CD4-positive, alpha-beta T cell treated with Interleukin-15 for 1 hour (primary cell): ENCODE measurements around the gene MUC21.

Source experiments
- DNase-seq: peaks from one replicate; pipeline ENCODE4 v3.0.0-alpha.2; 2020

The MUC21 gene

DNA sequence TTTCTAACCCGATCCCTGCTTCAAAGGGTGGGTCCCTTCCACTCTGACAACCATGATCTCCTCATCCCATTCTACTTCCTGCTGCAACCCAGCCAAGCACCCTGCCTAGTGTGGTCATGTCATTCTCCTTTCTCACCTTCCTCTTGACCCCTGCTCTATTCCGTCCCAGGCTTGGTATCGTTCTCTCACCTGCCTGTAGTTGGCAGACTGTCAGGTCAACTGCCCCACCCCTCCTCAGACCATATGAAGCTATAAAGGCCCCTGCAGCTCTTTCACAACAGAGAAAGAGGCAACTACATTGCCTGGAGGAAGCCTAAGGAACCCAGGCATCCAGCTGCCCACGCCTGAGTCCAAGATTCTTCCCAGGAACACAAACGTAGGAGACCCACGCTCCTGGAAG, at the start of gene MUC21:
Gene MUC21, plus strand, starts transcription at position 280 of the 400 bp plus-strand sequence. CDS start 241 bp downstream, outside the sequence.
- DNase-seq: no peak

DNA sequence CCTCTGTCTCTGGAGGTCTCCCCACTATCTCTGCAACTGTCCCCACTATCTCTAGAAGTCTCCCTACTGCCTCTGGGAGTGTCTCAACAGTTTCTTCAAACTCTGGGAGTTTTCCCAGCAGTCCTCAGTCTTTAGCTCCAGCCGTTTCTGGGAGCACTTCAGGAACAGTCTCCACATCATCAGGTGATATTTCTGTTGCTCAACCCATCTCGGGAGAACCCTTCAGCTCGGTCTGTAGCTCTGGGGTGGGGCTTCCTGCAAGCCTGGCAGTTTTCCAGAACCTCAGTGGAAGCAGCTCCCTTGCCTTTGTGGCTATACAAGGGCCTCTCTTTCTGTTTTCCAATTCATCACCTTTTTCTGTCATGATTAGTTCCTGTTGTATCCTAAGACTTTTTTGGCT, 48.5 kb upstream of the MUC21 start:
- DNase-seq: no peak

DNA sequence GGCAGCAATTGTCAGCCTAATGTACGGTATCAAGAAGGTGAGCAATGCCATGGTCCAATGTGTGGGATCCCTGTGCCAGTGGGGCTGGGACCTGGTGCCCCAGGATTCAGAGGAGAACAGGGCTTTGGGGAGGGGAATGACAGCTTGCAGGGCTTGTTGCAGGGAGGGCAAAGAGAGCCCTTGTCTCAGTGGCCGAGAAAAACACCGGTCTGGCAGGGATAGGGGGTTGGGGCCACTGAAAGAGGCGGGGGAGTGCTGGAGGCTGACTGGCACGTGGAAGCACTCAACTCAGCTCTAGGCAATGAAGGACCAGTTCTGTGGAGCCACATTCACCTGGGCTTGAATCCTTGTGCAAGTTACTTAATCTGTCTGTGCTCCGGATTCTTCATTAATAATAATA, 46.3 kb upstream of the MUC21 start:
- no peak for DNase-seq

DNA sequence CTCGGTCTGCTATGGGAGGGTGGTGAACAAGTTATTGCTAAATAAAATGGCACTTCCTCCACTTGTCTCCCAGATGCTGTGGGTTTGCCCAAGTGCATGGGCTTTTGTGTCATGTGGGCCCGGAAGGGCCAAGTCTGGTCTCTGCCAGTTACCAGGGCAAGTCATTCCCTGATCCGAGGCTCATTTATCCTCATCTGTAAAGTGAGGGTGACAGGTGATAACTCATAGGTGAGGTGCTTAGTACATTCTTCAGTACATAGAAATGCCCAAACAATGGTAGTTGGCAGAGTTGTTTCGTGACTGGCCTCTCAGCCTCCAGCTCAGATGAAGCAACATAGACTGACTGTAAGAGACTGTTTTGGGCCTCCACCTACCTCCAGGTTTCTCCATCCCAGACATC, 44.8 kb upstream of the MUC21 start:
- no peak for DNase-seq

DNA sequence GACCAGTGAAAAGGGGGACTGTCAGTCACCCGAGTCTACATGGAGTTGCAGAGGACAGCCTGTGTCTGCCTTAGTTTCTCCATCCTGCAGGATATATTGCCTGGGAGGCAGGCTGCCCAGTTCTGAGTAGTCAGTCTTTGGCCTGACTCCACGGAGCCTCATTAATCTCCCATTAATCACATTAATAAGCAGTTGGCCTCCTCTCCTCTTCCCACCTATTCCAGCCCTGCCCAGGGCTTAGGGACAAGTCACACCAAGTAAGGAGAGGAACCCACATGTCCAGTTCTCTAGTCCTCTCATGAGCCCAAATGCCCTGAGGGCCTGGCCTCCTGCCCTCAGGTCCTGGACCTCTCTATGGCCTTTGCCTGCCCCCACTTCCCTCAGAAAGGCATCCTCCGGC, 44.0 kb upstream of the MUC21 start:
- DNase-seq: no peak

DNA sequence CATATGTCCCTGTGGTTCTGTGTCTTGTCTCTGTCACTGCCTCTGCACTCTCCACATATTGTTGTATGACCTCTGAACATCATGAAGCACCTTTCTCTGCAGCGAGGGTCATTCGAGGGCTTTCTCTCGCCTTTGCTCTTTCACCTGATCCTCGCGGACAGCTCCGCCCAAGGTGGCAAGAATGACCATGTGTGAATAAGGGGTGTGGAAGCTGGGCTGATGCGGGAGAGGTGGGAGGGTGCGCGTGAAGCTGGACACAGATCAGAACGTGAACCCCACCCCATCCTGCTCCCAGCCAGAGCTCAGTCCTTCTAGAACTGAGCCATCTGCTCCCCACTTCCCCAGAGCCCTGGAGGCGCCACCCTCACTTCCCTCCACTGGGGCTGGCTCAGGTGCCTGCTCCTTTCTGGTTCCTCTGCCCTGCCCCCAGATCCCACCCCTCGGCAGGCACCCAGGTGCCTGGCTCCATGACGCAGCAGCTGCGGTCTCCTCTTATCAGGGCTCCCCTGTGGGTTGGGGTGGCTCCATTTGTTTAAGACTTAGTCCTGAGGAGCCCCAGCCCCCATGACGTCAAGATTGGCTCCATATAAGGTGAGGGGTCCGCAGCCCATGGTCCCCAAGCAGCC, 43.0 kb upstream of the MUC21 start, which contains the start of gene MUCL3:
Gene MUCL3, plus strand, starts transcription at position 613 of the 626 bp plus-strand sequence. CDS start 27 bp downstream, outside the sequence.
- DNase-seq: no peak

DNA sequence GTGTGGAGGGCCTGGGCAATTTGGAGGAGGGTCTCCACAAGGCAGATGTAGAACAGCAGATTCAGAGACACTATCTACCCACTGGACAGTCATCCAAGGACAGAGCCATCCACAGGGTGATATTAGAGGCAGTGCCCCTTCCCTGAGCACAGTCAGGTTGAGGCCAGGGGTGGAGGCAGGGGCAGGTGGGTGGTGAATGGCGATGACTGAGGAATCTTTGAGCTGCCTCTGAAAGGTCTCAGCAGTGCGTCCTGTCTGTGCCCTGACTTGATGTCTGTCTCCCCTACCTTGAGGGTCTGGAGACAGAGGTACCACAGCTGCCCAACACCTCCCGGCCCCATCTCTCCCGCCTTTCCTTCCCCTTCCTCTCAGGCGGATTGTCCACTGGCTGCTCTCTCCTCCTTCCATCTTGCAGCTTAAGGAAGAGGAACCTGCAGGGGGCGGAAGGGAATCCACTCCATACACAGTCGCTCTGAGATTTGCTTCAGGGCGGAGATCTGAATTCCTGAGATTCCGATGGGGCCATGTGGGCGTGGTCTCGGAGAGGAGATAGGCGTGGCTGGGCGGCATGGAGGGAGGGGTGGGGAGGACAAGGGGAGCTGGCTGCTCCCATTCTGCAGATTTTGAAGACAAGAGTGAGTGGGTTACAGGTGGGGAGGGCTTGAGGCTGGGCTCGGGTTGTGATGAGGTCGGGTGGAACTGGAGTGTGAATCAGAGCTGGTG, 41.0 kb upstream of the MUC21 start:
- DNase-seq: no peak

DNA sequence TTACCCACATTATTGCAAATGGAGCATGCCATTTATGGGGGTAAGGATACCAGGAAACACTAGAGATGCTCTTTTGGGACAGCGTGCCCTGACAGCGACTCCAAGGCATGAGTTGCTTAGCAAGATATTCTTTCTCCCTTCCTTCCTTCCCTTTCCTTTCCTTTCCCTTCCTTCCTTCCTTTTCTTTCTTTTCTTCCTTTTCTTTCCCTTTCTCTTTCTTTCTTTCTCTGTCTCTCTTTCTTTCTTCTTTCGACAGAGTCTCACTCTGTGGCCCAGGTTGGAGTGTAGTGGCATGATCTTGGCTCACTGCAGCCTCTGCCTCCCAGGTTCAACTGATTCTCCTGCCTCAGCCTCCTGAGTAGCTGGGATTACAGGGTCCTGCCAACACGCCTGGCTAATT, 39.5 kb upstream of the MUC21 start:
- DNase-seq: no peak

DNA sequence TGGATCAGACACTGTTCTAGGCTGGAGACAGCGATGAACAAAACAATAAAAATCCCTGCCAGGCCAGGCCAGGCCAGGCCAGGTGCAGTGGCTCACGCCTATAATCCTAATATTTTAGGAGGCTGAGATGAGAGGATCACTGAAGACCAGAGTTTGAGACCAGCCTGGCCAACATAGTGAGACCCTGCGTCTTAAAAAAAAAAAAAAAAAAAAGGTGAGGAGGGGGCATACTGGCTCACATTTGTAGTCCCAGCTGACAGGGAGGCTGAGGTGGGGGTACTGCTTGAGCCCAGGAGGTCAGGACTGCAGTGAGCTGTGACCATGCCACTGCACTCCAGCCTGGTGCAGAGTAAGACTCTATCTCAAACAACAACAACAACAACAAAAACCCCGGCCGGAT, 38.2 kb upstream of the MUC21 start:
- no peak for DNase-seq

DNA sequence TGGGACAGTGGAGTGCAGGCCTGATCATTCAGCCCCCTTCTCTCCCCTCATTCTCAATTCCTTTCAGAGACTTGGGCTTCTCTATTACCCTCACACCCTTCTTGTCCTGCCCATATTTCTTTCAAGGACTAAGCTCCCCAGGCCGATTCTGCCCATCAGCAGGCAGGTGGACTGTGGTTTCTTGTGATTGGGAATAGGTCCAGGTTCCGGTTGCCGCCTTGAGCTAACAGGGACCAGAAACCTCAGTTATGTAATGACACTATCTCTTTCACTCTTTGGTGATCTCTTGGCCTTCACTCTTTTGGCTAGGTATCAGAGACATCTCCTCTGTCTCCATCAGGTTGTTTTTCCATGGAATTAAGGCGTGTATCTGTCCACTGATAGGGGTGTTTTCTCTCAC, 36.3 kb upstream of the MUC21 start:
- no peak for DNase-seq

DNA sequence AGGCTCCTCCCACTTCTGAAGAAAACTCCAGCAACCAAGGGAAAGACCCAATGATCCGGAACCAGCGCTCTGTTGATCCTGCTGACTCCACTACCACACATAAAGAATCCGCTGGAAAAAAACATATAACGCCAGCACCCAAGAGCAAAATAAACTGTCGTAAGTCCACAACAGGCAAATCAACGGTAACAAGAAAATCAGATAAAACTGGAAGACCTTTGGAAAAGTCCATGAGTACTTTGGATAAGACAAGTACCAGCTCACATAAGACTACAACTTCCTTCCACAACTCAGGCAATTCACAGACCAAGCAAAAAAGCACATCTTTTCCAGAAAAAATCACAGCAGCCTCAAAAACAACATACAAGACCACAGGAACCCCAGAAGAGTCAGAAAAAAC, 34.7 kb upstream of the MUC21 start:
- DNase-seq: no peak

DNA sequence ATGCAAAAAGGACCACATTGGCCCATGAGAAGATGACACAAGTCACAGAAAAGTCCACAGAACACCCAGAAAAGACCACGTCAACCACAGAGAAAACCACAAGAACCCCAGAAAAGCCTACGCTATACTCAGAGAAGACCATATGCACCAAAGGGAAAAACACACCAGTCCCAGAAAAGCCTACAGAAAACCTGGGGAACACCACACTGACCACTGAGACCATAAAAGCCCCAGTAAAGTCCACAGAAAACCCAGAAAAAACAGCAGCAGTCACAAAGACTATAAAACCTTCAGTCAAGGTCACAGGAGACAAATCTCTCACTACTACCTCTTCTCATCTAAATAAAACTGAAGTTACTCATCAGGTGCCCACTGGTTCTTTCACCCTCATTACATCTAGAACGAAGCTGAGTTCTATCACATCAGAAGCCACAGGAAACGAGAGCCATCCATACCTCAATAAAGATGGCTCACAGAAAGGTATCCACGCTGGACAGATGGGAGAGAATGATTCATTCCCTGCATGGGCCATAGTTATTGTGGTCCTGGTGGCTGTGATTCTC, 31.5 kb upstream of the MUC21 start:
- no peak for DNase-seq

DNA sequence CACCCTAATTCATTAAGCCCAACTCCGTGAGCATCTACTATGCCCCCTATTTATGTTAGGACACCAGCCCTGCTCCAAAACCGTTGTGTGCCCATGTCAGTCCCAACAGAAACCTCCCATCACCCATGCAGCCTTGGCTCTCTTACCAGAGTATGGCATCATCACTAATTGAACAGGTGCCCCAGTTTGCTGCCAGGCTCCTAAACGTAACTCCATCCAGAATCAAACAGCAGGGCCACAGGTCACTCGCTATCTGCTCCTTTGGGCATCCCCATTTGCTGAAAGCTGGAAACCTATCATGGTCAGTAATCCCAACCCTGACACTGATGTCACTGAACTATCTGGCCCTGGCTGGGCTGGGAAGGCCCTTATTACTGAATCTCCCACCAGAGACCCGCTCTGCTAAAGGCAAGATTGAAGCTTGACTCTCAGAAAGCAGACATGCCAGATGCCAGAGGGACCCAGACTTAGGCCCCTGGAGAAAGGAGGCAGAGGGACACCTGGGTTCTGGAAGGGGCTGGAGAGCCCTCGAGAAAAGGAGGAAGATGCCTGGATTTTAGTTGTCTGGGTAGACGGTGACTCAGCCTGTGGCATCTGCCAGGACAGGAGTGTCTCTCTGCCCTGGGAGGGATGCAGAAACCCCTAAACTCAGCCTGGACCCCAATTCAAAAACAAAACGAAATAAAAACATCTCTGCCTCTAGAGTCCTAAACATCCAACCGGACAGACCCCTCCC, 28.7 kb upstream of the MUC21 start:
- no peak for DNase-seq

DNA sequence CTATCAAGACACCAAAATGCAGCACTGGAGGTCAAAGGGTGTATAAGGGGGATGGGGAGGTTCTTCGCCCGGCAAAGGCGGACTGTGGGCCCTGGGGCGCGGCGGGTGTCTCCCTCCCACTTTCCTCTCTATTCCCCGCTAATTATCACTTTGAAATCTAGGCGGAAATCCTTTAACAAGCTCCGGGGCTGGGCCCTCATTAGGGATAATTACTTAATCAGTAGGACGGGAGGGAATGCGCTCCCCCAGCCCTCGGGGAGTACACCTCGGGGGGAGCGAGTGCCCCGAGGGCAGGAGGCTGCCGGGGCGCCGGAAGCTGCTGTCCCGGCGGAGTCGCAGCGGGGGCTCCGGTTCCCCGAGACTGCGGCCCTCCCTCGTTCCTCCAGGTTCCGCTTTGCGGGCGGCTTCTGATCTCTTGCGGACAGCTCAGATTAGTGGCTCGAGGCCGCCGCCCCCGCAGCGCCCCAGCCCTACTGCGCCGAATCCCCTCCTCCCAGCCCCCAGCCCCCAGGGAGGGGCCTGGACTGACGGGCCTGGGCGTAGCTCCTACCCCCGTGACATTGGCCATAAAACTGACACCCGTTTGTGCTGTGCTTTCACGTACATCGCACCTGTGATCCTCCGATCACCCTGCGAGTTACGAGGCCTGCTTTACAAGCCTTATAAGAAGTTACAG, 28.0 kb upstream of the MUC21 start:
- DNase-seq: peak; percentile 70

DNA sequence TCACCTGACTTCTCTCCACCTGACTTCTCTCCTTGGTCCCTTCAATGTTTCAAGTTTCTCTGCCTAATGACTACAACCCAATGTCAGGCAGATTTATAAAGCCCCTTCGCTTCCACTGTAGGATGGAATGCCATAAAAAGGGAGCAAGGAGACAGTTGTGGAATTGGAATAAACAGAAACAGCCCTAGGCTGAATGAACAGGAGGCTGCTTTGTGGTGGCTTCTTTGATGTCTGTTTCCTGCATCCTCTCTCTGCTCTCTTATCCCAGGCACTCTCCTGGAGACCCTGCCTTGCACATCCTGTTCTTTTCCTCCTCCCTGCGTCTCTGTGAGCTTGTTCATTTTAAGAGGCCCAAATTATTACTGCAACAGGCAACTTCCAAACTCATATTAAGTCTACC, 25.8 kb upstream of the MUC21 start:
- no peak for DNase-seq

DNA sequence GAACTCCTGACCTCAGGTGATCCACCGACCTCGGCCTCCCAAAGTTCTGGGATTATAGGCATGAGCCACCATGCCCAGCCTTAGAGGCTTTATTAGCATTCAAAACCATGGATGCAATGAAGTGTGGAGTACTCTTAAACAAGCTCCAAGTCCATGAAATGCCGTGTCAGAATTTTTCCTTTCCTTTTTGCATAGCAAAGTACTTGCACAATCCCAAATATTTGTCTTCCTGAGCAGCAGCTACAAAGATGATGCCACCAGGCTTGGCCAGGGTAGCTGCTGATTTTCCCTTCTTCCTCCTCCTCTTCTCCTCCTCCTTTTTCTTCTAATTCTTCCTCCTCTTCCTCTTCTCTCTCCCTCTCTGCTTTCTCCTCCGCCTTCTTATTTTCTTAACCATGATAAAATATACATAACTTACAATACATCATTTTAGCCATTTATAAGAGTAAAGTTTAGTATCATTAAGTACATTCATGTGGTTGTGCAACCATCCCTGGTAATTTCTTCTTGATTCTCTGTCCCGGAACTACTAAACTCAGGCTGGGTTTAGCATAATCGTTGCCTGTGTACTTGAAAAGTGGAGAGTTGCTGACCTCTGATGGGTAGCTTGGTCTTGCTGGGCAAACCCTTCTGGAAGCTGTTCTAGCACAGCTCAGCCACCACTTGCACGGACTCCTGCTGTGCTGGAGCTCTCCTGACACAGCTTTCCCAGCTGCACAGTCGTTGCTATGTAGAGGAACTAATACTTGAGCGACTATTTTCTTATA, 22.4 kb upstream of the MUC21 start:
- DNase-seq: no peak

DNA sequence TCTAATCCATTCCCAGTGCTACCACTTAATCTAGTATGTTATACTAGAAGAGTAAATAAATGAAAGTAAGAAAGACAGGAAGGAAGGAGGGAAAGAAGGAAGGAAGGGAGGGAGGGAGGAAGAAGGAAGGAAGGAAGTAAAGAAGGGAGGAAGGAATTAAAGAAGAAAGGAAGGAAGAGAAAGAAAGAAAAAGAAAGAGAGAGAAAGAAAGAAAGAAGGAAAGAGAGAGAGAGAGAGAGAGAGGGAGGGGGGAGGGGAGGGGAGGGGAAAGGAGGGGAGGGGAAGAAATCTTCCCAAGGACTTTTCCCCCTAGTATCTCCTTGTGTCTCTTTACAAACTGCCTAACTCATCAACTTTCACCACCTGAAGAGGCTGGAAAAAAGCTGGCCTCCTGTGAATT, 20.8 kb upstream of the MUC21 start:
- no peak for DNase-seq

DNA sequence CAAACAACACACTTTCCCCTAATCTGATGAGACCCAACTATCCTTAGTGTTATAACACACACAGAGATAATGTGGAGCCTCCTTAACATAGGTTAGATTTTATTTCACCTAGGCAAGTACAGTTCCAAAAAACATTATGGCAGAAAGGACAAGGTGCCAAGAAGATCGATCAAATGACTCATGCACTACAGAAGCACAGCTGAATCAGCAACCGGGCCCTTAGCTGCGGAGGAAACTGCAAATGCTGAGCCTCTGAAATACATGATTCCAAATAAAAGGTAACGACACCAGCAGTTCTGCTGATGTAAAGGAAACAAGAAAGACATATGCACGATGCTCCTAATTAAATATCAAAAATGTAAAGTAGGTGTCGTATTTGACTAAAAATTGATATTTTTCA, 19.9 kb upstream of the MUC21 start:
- DNase-seq: no peak

DNA sequence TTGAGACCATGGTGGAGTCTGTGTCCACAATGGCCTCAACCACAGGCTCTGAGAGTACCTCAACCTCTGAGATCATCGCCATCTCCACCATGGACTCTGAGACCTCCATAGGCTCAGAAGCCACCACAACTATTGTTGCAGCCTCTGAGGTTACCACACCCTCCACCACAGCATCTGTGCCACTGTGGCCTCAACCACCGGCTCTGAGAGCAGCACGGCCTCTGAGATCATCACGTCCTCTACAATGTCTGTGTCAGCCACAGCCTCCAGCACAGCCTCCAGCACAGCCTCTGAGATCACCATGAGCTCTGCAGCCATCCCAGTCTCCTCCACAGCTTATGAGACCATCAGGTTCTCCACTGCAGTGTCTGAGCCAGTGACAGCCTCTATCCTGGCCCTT, 19.4 kb upstream of the MUC21 start:
- no peak for DNase-seq

DNA sequence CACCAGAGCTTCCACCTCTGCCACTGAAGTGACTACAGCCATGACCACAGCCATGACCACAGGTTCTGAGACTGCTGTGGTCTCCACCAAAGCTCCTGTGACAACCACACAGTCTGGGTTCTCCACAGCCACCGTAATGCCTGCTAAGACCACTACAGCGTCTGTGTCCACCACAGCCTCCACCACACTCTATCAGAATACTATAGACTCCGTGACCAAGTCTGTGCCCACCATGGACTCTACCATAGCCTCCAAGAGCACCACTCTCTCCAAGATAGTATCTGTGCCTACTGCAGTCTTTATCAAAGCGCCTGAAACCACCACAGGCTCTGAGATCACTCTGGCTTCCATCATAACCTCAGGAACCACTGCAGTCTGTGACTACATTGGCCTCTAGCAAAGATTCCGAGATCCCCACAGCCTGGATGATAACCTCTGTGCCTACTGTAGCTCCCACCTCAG, 18.3 kb upstream of the MUC21 start:
- DNase-seq: no peak

DNA sequence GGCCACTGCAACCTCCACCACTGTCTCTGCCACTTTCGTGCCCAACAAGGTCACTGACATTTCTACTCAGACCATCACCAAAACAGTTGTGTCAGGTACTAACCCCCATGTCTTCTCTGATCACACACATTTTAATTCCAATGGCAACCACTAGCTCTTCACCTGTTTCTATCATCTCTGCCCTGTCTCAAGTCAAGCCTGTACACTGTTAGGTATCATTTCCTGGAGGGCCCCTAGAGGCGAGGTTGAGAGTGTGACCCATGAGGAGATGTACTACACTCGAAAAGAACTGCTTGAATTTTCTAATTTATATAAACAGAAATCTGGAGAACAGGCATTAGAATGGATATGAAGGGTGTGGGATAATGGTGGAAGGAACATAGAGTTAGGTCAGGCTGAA, 17.4 kb upstream of the MUC21 start:
- no peak for DNase-seq

DNA sequence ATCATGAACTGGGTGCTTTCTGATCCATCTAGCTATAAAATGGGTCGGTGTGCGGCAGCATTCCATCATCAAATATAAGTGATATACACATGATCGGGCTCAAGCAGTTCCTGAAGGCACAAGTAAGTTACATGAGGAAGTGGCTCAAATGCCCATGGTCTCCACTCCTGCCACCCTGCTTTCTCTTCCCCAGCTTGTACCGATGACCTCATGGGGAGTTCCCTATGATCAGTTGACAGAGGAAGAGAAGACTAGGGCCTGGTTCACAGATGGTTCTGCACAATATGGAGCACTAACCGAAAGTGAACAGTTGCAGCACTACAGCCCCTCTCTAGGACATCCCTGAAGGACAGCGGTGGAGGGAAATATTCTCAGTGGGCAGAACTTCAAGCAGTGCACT, 14.3 kb upstream of the MUC21 start:
- peak; percentile 49 for DNase-seq
